HEK293 (cell line): Measurements from ENCODE around the gene SPAAR.
A peak's percentile ranks its signal among the peaks of the same experiment; 100 is the strongest.
"Not testable (repeated sequence)": the region's sequence is repeated elsewhere in the genome, so short reads cannot be mapped to it uniquely, and the experiment has no call there.

Experiments
- CTCF ChIA-PET: fragments of 350-600 bp; formaldehyde crosslinking; extraction: SDS; loops from one replicate; lab custom pipeline; 2021; ENCODE audit warnings: antibody characterized with exemption; lab: Yijun Ruan, JAX
- POLR2A ChIA-PET: fragments of 300-600 bp; formaldehyde crosslinking; extraction: SDS; loops from one replicate; lab custom pipeline; 2020; ENCODE audit warnings: antibody characterized with exemption, inconsistent platforms; lab: Yijun Ruan, JAX
- H3K27ac ChIP-seq: fragments of 200-500 bp; sonication (Bioruptor generic); 2 replicates; pipeline ENCODE4 v1.5.1; 2014; ENCODE audit warnings: low read depth, low read length, control low read depth, inconsistent platforms; ENCODE audit errors: extremely low read depth
- H3K36me3 ChIP-seq, 2 experiments: fragments of 200-500 bp in 1 of 2; sonication (Bioruptor generic) in 1 of 2; 1 replicate in 1 of 2; 2 replicates in 1 of 2; pipeline ENCODE4 v1.5.1; 2014 to 2017; ENCODE audit warnings: inconsistent platforms in 2 of 2, low read length in 2 of 2; ENCODE audit not compliant: control insufficient read depth in 2 of 2, insufficient read depth in 1 of 2
- H3K4me1 ChIP-seq: fragments of 200-500 bp; sonication (Bioruptor generic); 2 replicates; pipeline ENCODE4 v1.5.1; 2014; ENCODE audit warnings: mild to moderate bottlenecking, low read length, inconsistent platforms; ENCODE audit not compliant: control insufficient read depth, insufficient read depth
- H3K4me3 ChIP-seq: 2 replicates; pipeline ENCODE4 v1.5.1; 2011; ENCODE audit warnings: low read depth, mild to moderate bottlenecking, control low read depth, low read length, moderate library complexity
- H3K9me3 ChIP-seq: fragments of 200-500 bp; sonication (Bioruptor generic); 2 replicates; pipeline ENCODE4 v1.5.1; 2014; ENCODE audit warnings: low read depth, low read length, inconsistent platforms; ENCODE audit not compliant: control insufficient read depth, insufficient read depth
- KLF7 ChIP-seq: fragments of 450-650 bp; formaldehyde crosslinking; IDR thresholded peaks from 2 replicates; pipeline ENCODE4 v1.5.1; 2016; ENCODE audit warnings: missing biosample characterization, missing genetic modification characterization, borderline replicate concordance
- PRDM1 ChIP-seq: fragments of 450-650 bp; formaldehyde crosslinking; IDR thresholded peaks from 2 replicates; pipeline ENCODE4; 2016; ENCODE audit warnings: missing biosample characterization, missing genetic modification characterization
- SETDB1 ChIP-seq: IDR thresholded peaks from one replicate; pipeline ENCODE4 v1.6.1; 2017; ENCODE audit warnings: mild to moderate bottlenecking, low read length, moderate library complexity, mixed read lengths; ENCODE audit not compliant: insufficient read length
- ZBTB48 ChIP-seq: fragments of 450-650 bp; formaldehyde crosslinking; IDR thresholded peaks from 2 replicates; pipeline ENCODE4 v1.5.1; 2016; ENCODE audit warnings: missing biosample characterization, missing genetic modification characterization
- ZBTB7A ChIP-seq: fragments of 450-650 bp; formaldehyde crosslinking; IDR thresholded peaks from 2 replicates; pipeline ENCODE4 v1.5.1; 2016; ENCODE audit warnings: low read depth, missing biosample characterization, missing genetic modification characterization
- ZFHX2 ChIP-seq: fragments of 450-650 bp; formaldehyde crosslinking; conservative IDR thresholded peaks from 2 replicates; pipeline ENCODE4 v1.5.1; 2016; ENCODE audit warnings: missing biosample characterization, missing genetic modification characterization
- ZNF175 ChIP-seq: fragments of 450-650 bp; formaldehyde crosslinking; IDR thresholded peaks from 2 replicates; pipeline ENCODE4 v1.5.1; 2016; ENCODE audit warnings: missing biosample characterization, missing genetic modification characterization
- ZNF19 ChIP-seq: fragments of 450-650 bp; formaldehyde crosslinking; IDR thresholded peaks from 2 replicates; pipeline ENCODE4; 2016; ENCODE audit warnings: missing biosample characterization, missing genetic modification characterization, low read depth
- ZNF548 ChIP-seq: fragments of 450-650 bp; formaldehyde crosslinking; IDR thresholded peaks from 2 replicates; pipeline ENCODE4 v1.5.1; 2016; ENCODE audit warnings: missing biosample characterization, missing genetic modification characterization
- ZNF555 ChIP-seq: fragments of 450-650 bp; formaldehyde crosslinking; conservative IDR thresholded peaks from 2 replicates; pipeline ENCODE4 v1.5.1; 2017; ENCODE audit warnings: missing biosample characterization, mild to moderate bottlenecking, missing genetic modification characterization, inconsistent platforms
- ZNF600 ChIP-seq: fragments of 450-650 bp; formaldehyde crosslinking; IDR thresholded peaks from 2 replicates; pipeline ENCODE4 v1.5.1; 2016; ENCODE audit warnings: missing biosample characterization, missing genetic modification characterization
- ZNF623 ChIP-seq: fragments of 450-650 bp; formaldehyde crosslinking; IDR thresholded peaks from 2 replicates; pipeline ENCODE4 v1.5.1; 2016; ENCODE audit warnings: missing biosample characterization, missing genetic modification characterization
- ZNF658 ChIP-seq: fragments of 450-650 bp; formaldehyde crosslinking; IDR thresholded peaks from 2 replicates; pipeline ENCODE4; 2016; ENCODE audit warnings: missing biosample characterization, missing genetic modification characterization
- ZNF747 ChIP-seq: fragments of 450-650 bp; formaldehyde crosslinking; IDR thresholded peaks from 2 replicates; pipeline ENCODE4 v1.5.1; 2016; ENCODE audit warnings: missing biosample characterization, missing genetic modification characterization
- ZSCAN16 ChIP-seq: fragments of 450-650 bp; formaldehyde crosslinking; IDR thresholded peaks from 2 replicates; pipeline ENCODE4 v1.5.1; 2016; ENCODE audit warnings: missing biosample characterization, missing genetic modification characterization
- TF ChIP-seq, protein P1 (sequence below): IDR thresholded peaks from 2 replicates; pipeline ENCODE4 v1.6.1; 2011; ENCODE audit warnings: mild to moderate bottlenecking, low read depth, low read length, borderline replicate concordance
- TF ChIP-seq, protein P2 (sequence below): fragments of 450-650 bp; formaldehyde crosslinking; IDR thresholded peaks from 2 replicates; pipeline ENCODE4 v1.5.1; 2016; ENCODE audit warnings: missing biosample characterization, missing genetic modification characterization
- TF ChIP-seq, protein P3 (sequence below): fragments of 450-650 bp; formaldehyde crosslinking; IDR thresholded peaks from 2 replicates; pipeline ENCODE4 v1.5.1; 2016; ENCODE audit warnings: missing biosample characterization, missing genetic modification characterization
- TF ChIP-seq, protein P4 (sequence below): fragments of 450-650 bp; formaldehyde crosslinking; IDR thresholded peaks from 2 replicates; pipeline ENCODE4 v1.5.1; 2016; ENCODE audit warnings: missing biosample characterization, missing genetic modification characterization

Gene SPAAR

DNA sequence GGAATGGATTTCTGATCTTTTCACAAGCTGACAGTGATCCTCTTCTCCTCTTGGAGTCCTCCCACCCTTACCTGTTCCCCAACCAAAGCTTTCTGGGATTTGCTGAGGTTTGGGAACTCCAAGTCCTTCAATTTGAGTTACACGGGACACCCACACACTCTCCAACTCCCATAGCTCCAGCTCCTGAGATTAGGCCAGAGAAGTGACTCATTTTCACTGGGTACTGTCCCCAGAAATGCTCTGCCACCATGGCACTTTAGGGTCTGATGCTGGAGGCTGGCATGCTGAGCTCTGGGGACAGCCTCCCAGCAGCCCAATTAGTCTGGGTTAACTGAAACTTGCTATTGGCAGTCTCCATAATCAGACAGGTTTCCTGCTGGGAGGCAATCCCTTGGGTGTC, 17.2 kb upstream of the SPAAR start:
- Histone ChIP-seq H3K36me3 (no peaks in the 10 kb centered on the region), H3K4me3 (no peak overlapping the region), H3K4me1 (no peaks in the 10 kb centered on the region), H3K9me3 (no peaks in the 10 kb centered on the region), H3K27ac (no peak overlapping the region)
- CTCF ChIA-PET = interaction anchor here (0.6 to 3.2 kb wide), 5 partner anchors 10 to 102 kb away, joined by 3 to 18 read pairs (median 5); no protein-coding TSS in a partner anchor
- POLR2A ChIA-PET = interaction anchor here (0.7 kb wide), 1 partner anchor 126 kb away, joined by 3 read pairs; no protein-coding TSS in a partner anchor
- TF ChIP-seq ZSCAN16 (tag by site-specific recombination) (no peak), ZFHX2 (0 out of 2 replicates have a peak, but pooled peaks have one; percentile 16)

DNA sequence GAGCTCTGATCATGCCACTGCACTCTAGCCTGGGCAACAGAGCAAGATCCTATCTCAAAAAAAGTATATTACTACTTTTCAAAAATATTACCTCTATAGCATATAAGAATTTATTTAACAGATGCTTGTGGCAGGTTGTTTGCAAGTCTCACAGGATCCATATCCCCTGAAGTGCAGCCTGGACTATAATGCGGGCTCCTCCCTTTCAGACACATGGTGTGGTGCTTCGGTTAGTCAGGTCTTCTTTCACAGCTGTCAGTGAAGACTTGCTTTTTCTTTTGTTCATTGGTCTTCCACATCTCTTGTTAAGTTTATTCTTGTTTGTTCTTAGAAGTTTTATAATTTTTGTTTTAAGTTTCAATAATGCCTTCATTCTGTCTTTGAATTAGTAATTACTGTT, 12.7 kb upstream of the SPAAR start:
- H3K4me3 ChIP-seq = no peak overlapping the region
- no peaks in the 10 kb centered on the region for H3K4me1 ChIP-seq
- H3K27ac ChIP-seq = no peak overlapping the region
- TF ChIP-seq, protein P1, sequence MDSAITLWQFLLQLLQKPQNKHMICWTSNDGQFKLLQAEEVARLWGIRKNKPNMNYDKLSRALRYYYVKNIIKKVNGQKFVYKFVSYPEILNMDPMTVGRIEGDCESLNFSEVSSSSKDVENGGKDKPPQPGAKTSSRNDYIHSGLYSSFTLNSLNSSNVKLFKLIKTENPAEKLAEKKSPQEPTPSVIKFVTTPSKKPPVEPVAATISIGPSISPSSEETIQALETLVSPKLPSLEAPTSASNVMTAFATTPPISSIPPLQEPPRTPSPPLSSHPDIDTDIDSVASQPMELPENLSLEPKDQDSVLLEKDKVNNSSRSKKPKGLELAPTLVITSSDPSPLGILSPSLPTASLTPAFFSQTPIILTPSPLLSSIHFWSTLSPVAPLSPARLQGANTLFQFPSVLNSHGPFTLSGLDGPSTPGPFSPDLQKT = no peak
- TF ChIP-seq ZBTB7A (no peak), SETDB1 (no peak), ZNF600 (tag by site-specific recombination) (no peak), ZNF747 (tag by site-specific recombination) (no peak), ZNF623 (tag by site-specific recombination) (no peak), ZNF658 (tag by site-specific recombination) (no peak), ZNF175 (tag by site-specific recombination) (no peak), ZNF555 (tag by site-specific recombination) (no peak), PRDM1 (tag by site-specific recombination) (no peak), ZNF548 (no peak), KLF7 (tag by site-specific recombination) (no peak), ZNF19 (tag by site-specific recombination) (no peak), ZBTB48 (tag by site-specific recombination) (no peak)
- TF ChIP-seq, protein P2, sequence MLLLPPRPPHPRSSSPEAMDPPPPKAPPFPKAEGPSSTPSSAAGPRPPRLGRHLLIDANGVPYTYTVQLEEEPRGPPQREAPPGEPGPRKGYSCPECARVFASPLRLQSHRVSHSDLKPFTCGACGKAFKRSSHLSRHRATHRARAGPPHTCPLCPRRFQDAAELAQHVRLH = no peak
- TF ChIP-seq, protein P3, sequence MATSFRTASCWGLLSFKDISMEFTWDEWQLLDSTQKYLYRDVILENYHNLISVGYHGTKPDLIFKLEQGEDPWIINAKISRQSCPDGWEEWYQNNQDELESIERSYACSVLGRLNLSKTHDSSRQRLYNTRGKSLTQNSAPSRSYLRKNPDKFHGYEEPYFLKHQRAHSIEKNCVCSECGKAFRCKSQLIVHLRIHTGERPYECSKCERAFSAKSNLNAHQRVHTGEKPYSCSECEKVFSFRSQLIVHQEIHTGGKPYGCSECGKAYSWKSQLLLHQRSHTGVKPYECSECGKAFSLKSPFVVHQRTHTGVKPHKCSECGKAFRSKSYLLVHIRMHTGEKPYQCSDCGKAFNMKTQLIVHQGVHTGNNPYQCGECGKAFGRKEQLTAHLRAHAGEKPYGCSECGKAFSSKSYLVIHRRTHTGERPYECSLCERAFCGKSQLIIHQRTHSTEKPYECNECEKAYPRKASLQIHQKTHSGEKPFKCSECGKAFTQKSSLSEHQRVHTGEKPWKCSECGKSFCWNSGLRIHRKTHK (tag by site-specific recombination) = no peak
- TF ChIP-seq, protein P4, sequence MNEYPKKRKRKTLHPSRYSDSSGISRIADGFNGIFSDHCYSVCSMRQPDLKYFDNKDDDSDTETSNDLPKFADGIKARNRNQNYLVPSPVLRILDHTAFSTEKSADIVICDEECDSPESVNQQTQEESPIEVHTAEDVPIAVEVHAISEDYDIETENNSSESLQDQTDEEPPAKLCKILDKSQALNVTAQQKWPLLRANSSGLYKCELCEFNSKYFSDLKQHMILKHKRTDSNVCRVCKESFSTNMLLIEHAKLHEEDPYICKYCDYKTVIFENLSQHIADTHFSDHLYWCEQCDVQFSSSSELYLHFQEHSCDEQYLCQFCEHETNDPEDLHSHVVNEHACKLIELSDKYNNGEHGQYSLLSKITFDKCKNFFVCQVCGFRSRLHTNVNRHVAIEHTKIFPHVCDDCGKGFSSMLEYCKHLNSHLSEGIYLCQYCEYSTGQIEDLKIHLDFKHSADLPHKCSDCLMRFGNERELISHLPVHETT (tag by site-specific recombination) = no peak
- no peaks in the 10 kb centered on the region for H3K36me3 ChIP-seq
- POLR2A ChIA-PET = interaction anchor here (0.6 kb wide), 1 partner anchor 48 kb away, joined by 3 read pairs; no protein-coding TSS in a partner anchor
- H3K9me3 ChIP-seq = no peaks in the 10 kb centered on the region
- CTCF ChIA-PET = interaction anchor here (1.1 to 4.1 kb wide), 4 partner anchors 14 to 107 kb away, joined by 3 to 27 read pairs (median 5); no protein-coding TSS in a partner anchor

DNA sequence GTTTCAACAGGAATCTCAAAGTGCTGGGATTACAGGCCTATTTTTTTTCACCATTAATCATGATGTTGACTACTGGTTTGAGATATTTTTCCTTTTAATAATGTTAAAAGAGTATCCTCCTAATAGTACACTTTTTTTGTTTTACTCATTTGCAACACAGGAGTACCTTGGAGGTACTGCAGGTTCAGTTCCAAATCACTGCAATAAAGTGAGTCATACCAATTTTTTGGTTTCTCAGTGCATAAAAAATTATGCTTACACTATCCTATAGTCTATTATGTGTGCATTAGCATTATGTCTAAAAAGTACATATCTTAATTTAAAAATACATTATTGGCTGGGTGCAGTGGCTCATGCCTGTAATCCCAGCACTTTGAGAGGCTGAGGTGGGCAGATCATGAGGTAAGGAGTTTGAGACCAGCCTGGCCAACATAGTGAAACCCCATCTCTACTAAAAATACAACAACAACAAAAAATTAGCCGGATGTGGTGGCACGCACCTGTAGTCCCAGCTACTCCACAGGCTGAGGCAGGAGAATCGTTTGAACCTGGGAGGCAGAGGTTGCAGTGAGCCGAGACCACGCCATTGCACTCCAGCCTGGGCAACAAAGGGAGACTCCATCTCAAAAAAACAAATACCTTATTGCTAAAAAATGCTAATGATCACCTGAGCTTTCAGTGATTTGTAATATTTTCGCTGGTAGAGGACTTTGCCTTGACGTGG, 11.8 kb upstream of the SPAAR start:
- ChIA-PET CTCF (interaction anchor here (1.1 to 2.6 kb wide), 4 partner anchors 14 to 48 kb away, joined by 4 to 17 read pairs (median 7); no protein-coding TSS in a partner anchor), POLR2A (interaction anchor here (1.1 kb wide), 1 partner anchor 9 kb away, joined by 3 read pairs; no protein-coding TSS in a partner anchor)
- H3K27ac ChIP-seq, H3K36me3 ChIP-seq, H3K4me1 ChIP-seq, H3K9me3 ChIP-seq, H3K4me3 ChIP-seq: not testable (repeated sequence)
